Measurements from ENCODE around the gene CORO1A. TPM values are rescaled to one million over a fixed set of nuclear protein-coding genes. Genes with fewer than 3 reads are reported as not detected.

Gene CORO1A
- total RNA-seq, 2 donors from 2014 or later = 78.1 to 87.8 TPM

DNA sequence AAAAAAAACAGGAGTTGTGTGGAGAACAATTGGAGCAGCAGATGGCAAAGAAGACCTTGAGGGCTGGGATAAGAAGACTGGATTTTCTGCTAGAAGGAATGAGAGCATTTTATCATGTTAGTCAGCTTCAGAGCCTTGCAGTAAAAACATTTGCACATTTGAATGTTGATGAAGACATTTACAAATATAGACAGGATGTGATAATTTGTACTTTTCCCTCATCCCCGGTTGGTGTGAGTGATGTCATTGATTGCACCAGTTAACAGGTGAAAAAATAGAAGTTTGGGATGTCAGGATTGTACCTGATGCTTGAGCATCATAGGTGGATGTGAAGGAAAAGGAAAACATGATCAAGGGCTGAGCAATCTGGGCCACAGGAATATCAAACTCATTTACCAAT lies 37.7 kb upstream of the CORO1A start:
- Histone ChIP-seq H3K9me3 (peaks cover 10% of the 10 kb centered on the region), H3K4me1 (ENCODE audit: control insufficient read depth in 1 of 2, low read depth in 2 of 2) (no peaks in the 10 kb centered on the region), H3K27me3 (replicated peaks; ENCODE audit: insufficient read depth) (no peaks in the 10 kb centered on the region), H3K27ac (no peak overlapping the region), H3K4me3 (no peak overlapping the region), H3K36me3 (no peaks in the 10 kb centered on the region)
- ATAC-seq (ENCODE audit: insufficient number of reproducible peaks, low FRiP score, low read depth) = no peak
- no peak for TF ChIP-seq CTCF (IDR thresholded peaks at IDR 0.05)
- no peak for DNase-seq (ENCODE audit: low spot score)

DNA sequence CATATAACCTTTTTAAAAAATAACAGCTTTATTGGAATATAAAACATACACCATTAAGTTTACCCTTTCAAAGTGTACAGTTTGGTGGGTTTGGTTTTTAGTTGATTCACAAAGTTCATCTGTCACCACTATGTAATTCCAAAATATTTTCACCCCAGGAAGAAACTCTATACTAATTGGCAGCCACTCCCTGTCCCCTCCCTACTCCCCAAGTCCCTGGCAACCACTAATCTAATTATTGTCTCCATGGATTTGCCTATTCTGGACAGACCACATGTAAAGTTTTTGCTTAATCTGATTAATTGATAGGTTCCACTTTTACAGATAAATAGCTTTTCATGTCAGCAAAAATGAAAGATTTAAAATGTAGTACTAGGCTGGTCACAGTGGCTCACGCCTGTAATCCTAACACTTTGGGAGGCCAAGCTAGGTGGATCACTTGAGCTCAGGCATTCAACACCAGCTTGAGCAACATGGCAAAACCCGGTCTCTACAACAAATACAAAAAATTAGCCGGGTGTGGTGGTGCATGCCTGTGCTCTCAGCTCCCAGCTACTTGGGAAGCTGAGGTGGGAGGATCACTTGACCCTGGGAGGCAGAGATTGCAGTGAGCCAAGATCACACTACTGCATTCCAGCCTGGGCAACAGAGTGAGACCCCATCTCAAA lies 35.4 kb upstream of the CORO1A start:
- Histone ChIP-seq H3K36me3 (no peaks in the 10 kb centered on the region), H3K9me3 (peaks cover 10% of the 10 kb centered on the region), H3K4me3 (no peak overlapping the region), H3K27me3 (replicated peaks; ENCODE audit: insufficient read depth) (no peaks in the 10 kb centered on the region), H3K4me1 (ENCODE audit: control insufficient read depth in 1 of 2, low read depth in 2 of 2) (no peaks in the 10 kb centered on the region), H3K27ac (no peak overlapping the region)
- no peak for DNase-seq (ENCODE audit: low spot score)
- TF ChIP-seq CTCF (IDR thresholded peaks at IDR 0.05) = no peak
- ATAC-seq (ENCODE audit: insufficient number of reproducible peaks, low FRiP score, low read depth) = no peak

- H3K9me3 ChIP-seq = peaks cover 10% of the 10 kb centered on the region
- ATAC-seq (ENCODE audit: insufficient number of reproducible peaks, low FRiP score, low read depth) (no peak), DNase-seq (ENCODE audit: low spot score) (no peak)
- no peaks in the 10 kb centered on the region for H3K27me3 ChIP-seq (replicated peaks; ENCODE audit: insufficient read depth)
- H3K36me3 ChIP-seq = no peaks in the 10 kb centered on the region
- H3K4me1 ChIP-seq (ENCODE audit: control insufficient read depth in 1 of 2, low read depth in 2 of 2) = no peaks in the 10 kb centered on the region
- H3K4me3 ChIP-seq = no peak overlapping the region
- H3K27ac ChIP-seq = no peak overlapping the region
- TF ChIP-seq CTCF (IDR thresholded peaks at IDR 0.05) = no peak
These were observed 34.0 kb upstream of the CORO1A start for GRCh38 chr16:30149250-30149930.

DNA sequence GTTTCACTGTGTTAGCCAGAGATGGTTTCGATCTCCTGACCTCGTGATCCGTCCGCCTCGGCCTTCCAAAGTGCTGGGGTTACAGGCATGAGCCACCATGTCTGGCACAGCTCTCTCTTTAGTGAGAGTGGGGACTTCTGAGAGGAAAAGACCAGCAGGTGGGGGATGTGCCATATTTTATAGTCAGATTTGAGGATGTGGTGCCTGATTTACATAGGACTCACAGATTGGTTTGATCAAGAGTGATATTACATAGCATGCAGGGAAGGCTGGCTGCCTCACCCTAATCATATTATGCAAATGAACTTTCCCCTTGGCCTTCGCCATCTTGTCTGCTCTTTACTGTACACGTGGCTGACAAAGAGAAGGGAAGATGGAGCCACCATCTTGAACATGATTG lies 32.3 kb upstream of the CORO1A start:
- DNase-seq (ENCODE audit: low spot score) (no peak), ATAC-seq (ENCODE audit: insufficient number of reproducible peaks, low FRiP score, low read depth) (no peak)
- Histone ChIP-seq H3K27ac (no peak overlapping the region), H3K36me3 (no peaks in the 10 kb centered on the region), H3K4me3 (no peak overlapping the region), H3K27me3 (replicated peaks; ENCODE audit: insufficient read depth) (no peaks in the 10 kb centered on the region), H3K4me1 (ENCODE audit: control insufficient read depth in 1 of 2, low read depth in 2 of 2) (no peaks in the 10 kb centered on the region), H3K9me3 (peaks cover 10% of the 10 kb centered on the region)
- no peak for TF ChIP-seq CTCF (IDR thresholded peaks at IDR 0.05)

- no peaks in the 10 kb centered on the region for H3K27me3 ChIP-seq (replicated peaks; ENCODE audit: insufficient read depth)
- DNase-seq (ENCODE audit: low spot score) = no peak
- H3K4me1 ChIP-seq (ENCODE audit: control insufficient read depth in 1 of 2, low read depth in 2 of 2) = no peaks in the 10 kb centered on the region
- no peak for ATAC-seq (ENCODE audit: insufficient number of reproducible peaks, low FRiP score, low read depth)
- no peak for TF ChIP-seq CTCF (IDR thresholded peaks at IDR 0.05)
- no peak overlapping the region for H3K27ac ChIP-seq
- H3K36me3 ChIP-seq = no peaks in the 10 kb centered on the region
- H3K9me3 ChIP-seq = peaks cover 10% of the 10 kb centered on the region
- H3K4me3 ChIP-seq = no peak overlapping the region
These were observed 30.9 kb upstream of the CORO1A start for GRCh38 chr16:30152517-30152916.

All from thoracic aorta (tissue), 2 donors.